C4-2B (cell line): ENCODE measurements around the gene CCDC170.

ENCODE experiments used
- ZFX ChIP-seq: fragments of 450-650 bp; IDR thresholded peaks from 2 replicates; pipeline ENCODE4 v1.6.1; 2017
- TF ChIP-seq, protein P1 (sequence below): fragments of 450-650 bp; conservative IDR thresholded peaks from 2 replicates; pipeline ENCODE4 v1.5.1; 2017; ENCODE audit warnings: mild to moderate bottlenecking

- TF ChIP-seq, protein P1, sequence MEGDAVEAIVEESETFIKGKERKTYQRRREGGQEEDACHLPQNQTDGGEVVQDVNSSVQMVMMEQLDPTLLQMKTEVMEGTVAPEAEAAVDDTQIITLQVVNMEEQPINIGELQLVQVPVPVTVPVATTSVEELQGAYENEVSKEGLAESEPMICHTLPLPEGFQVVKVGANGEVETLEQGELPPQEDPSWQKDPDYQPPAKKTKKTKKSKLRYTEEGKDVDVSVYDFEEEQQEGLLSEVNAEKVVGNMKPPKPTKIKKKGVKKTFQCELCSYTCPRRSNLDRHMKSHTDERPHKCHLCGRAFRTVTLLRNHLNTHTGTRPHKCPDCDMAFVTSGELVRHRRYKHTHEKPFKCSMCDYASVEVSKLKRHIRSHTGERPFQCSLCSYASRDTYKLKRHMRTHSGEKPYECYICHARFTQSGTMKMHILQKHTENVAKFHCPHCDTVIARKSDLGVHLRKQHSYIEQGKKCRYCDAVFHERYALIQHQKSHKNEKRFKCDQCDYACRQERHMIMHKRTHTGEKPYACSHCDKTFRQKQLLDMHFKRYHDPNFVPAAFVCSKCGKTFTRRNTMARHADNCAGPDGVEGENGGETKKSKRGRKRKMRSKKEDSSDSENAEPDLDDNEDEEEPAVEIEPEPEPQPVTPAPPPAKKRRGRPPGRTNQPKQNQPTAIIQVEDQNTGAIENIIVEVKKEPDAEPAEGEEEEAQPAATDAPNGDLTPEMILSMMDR: no peak
- no peak for TF ChIP-seq ZFX
Observed at GRCh38 chr6:151490996-151491395, 2.8 kb upstream of the CCDC170 start.
